IMR-90 (cell line): ENCODE measurements around the gene DUS1L.

ENCODE experiments used
- BHLHE40 ChIP-seq: fragments of 150-350 bp; IDR thresholded peaks from 2 replicates; pipeline ENCODE4 v1.6.1; 2016; ENCODE audit warnings: mild to moderate bottlenecking, low read depth, low read length
- CEBPB ChIP-seq: IDR thresholded peaks from 2 replicates; pipeline ENCODE4 v1.6.1; 2012; ENCODE audit warnings: low read depth, low read length, improper control_type of control experiment
- CHD1 ChIP-seq: IDR thresholded peaks from 2 replicates; pipeline ENCODE4 v1.6.1; 2012; ENCODE audit warnings: low read depth, low read length, improper control_type of control experiment
- CTCF ChIP-seq: conservative IDR thresholded peaks from 2 replicates; pipeline ENCODE4 v1.5.1; 2012; ENCODE audit warnings: mild to moderate bottlenecking, low read depth, low read length, improper control_type of control experiment
- FOS ChIP-seq: fragments of 150-350 bp; IDR thresholded peaks from 2 replicates; pipeline ENCODE4 v1.6.1; 2016; ENCODE audit warnings: low read depth, low read length
- MAFK ChIP-seq: IDR thresholded peaks from 2 replicates; pipeline ENCODE4 v1.6.1; 2012; ENCODE audit warnings: low read depth, low read length, improper control_type of control experiment
- MXI1 ChIP-seq: IDR thresholded peaks from 2 replicates; pipeline ENCODE4 v1.6.1; 2012; ENCODE audit warnings: low read depth, mild to moderate bottlenecking, low read length, moderate library complexity, borderline replicate concordance
- POLR2A ChIP-seq: IDR thresholded peaks from 2 replicates; pipeline ENCODE4 v1.6.1; 2012; ENCODE audit warnings: mild to moderate bottlenecking, low read depth, low read length
- RCOR1 ChIP-seq: IDR thresholded peaks from 2 replicates; pipeline ENCODE4 v1.6.1; 2012; ENCODE audit warnings: mild to moderate bottlenecking, low read length, improper control_type of control experiment; ENCODE audit not compliant: insufficient replicate concordance
- RFX5 ChIP-seq: IDR thresholded peaks from 2 replicates; pipeline ENCODE4 v1.8.0; 2012; ENCODE audit warnings: low read depth, mild to moderate bottlenecking, low read length, moderate library complexity
- SMC3 ChIP-seq: fragments of 150-350 bp; IDR thresholded peaks from 2 replicates; pipeline ENCODE4 v1.6.1; 2016; ENCODE audit warnings: low read depth, mild to moderate bottlenecking, antibody characterized with exemption, low read length, moderate library complexity
- TF ChIP-seq, protein P1 (sequence below): fragments of 150-350 bp; IDR thresholded peaks from 2 replicates; pipeline ENCODE4 v1.6.1; 2017; ENCODE audit warnings: mild to moderate bottlenecking, antibody characterized with exemption, low read length, low read depth

GRCh38 chr17:82087961-82088837 lies 22.6 kb upstream of the DUS1L start:
- TF ChIP-seq CTCF = no peak
- TF ChIP-seq BHLHE40 = no peak
- no peak for TF ChIP-seq POLR2A
- TF ChIP-seq, protein P1, sequence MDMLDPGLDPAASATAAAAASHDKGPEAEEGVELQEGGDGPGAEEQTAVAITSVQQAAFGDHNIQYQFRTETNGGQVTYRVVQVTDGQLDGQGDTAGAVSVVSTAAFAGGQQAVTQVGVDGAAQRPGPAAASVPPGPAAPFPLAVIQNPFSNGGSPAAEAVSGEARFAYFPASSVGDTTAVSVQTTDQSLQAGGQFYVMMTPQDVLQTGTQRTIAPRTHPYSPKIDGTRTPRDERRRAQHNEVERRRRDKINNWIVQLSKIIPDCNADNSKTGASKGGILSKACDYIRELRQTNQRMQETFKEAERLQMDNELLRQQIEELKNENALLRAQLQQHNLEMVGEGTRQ = no peak
- TF ChIP-seq CHD1 = no peak
- no peak for TF ChIP-seq RCOR1
- TF ChIP-seq FOS = no peak
- no peak for TF ChIP-seq MXI1
- TF ChIP-seq CEBPB = no peak
- TF ChIP-seq SMC3 = no peak
- TF ChIP-seq RFX5 = no peak
- no peak for TF ChIP-seq MAFK
